HG03060 (cell line): ENCODE results near the gene SIN3A.
"Not testable (repeated sequence)": the region's sequence is repeated elsewhere in the genome, so short reads cannot be mapped to it uniquely, and the experiment has no call there.

Experiments
- ATAC-seq: cut with Tn5 transposase; IDR thresholded peaks from one replicate; pipeline ENCODE4 v1.9.1; 2021; ENCODE audit warnings: low read depth, moderate number of reproducible peaks; ENCODE audit not compliant: unreplicated experiment

Gene SIN3A

DNA sequence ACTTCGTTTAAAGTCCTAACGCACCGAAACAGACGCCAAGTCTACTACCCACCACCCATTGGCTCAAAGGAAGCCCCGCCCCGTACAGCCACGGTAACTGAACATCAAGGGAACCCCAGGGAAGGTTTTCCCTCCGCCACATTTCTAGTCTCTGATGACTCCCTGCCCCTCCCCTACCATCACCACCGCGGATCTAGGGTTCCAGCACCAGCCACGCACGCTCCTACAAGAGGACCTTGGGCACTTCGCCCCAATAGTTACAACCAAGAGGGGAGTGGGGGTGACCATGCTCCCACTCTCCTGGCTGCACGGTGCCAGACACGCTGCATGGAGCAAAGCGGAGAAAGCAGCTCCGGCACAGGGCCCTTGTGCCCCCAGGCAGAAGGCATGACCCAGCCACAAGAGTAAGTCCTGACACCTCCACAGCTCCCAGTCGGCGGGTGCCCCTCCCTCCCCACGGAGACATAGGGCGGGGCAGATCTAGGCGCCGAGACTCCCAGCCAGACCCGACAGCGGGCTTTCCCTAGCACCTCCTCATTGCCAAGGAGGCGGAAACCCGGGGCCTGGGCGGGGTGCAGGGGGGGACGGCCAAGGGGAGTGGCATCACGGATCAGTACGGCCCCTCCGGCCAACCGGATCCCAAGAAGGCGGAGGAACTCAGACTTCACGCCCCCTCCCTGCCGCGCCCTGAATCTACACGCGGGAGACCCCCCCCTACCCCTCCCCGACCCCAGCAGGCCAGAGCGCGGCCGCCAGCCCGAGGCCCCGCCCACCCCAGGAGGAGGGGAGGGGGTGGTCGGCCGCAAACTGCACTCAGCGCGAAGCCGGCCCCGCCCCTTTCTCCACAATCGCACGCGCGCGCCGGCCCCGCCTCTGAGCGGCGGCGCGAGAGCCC, 936 bp downstream of the SIN3A start:
- peak; percentile 15 for ATAC-seq

DNA sequence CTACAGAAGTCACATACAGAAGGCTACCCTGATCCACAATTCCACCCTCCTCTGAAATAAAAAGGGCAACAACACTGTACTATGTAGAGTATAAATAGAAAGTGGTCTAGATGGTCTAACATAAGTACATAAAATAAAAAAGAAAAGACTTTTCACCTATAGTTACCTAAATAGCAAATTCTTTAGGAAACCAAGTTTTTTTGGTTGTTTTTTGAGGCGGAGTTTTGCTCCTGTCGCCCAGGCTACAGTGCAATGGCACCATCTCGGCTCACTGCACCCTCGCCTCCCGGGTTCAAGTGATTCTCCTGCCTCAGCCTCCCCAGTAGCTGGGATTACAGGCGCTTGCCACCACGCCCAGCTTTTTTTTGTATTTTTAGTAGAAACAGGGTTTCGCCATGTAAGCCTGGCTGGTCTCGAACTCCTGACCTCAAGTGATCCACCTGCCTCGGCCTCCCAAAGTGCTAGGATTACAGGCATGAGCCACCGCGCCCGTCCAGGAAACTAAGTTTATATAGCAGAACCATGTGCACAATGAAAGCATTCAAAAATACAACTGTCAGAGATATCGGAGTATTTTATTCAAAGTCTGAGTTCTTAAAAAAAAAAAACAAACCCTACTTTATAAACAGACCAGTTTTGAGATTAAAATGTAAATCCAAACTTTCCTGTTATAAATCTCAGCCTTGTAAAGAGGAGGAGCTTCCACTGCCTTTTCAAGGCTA, 1.7 kb downstream of the SIN3A start:
- ATAC-seq: no peak

DNA sequence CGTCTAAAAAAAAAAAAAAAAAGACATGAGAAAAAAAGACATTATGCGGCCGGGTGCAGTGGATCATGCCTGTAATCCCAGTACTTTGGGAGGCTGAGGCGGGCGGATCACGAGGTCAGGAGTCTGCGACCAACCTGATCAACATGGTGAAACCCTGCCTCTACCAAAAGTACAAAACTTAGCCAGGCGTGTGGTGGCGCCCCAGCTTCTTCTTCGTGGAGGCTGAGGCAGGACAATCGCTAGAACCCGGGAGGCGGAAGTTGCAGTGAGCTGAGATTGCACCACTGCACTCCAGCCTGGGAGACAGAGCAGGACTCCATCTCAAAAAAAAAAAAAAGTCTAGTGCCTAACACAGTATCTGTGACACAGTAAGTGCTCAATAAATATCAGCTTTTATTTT, 3.3 kb downstream of the SIN3A start:
- ATAC-seq: not testable (repeated sequence)

DNA sequence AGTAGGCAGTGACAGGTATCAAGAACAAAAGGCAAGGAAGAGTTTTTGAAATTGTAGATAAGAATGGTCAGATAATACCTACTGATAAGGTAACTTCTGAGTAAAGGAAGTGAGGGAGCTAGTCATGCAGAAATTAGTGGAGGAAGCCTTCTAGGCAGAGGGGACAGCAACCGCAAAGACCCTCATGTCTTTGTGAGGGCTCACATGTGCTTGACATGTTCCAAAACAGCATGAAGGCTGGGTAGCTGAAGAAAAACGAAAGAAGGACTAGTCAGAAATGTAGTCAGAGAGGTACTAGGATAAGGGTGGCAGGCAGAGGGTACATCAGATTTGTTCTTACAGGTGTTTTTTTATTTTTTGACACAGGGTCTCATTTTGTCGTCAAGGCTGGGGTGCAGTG, 5.3 kb downstream of the SIN3A start:
- ATAC-seq: no peak

DNA sequence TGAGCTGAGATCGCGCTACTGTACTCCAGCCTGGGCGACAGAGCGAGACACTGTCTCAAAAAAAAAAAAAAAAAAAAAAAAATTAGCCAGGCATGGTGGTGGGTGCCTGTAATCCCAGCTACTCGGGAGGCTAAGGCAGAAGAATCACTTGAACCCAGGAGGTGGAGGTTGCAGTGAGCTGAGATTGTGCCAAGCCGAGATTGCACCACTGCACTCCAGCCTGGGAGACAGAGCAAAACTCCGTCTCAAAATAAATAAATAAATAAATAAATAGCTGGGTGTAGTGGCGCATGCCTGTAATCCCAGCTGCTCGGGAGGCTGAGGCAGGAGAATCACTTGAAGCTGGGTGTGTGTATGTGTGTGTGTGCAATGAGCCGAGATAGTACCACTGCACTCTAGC, 6.2 kb downstream of the SIN3A start:
- ATAC-seq: not testable (repeated sequence)

DNA sequence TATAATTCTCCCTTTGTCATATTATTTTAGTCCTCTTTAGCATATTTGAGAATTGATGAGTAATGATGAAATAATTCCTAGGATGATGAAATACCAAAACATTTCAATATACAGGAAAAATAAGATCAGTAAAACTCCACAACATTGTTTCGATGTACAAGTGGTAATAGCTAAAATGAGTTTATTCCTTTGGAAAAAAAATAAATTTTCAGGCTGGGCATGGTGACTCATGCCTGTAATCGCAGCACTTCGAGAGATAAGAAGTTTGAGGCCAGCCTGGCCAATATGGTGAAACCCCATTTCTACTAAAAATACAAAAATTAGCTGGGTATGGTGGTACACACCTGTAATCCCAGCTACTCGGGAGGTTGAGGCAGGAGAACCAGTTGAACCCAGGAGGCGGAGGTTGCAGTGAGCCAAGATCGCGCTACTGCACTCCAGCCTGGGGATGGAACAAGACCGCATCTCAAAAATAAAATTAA, 7.5 kb downstream of the SIN3A start:
- not testable (repeated sequence) for ATAC-seq

DNA sequence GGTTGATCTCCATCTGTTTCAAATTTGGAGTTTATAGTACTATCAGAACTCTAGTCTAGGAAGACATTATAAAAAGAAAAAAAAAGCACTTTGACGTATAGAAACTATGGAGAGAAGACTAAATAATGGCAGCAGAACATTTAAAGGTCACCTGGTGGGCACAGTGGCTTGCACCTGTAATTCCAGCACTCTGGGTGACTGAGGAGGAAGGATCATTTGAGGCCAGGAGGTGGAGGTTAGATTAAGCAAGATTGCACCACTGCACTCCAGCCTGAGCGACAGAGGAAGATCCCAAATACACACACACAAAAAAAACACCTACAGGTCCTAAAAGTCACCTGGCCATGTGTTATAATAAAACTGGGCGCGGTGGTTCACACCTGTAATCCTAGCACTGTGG, 13.8 kb downstream of the SIN3A start:
- ATAC-seq: no peak

DNA sequence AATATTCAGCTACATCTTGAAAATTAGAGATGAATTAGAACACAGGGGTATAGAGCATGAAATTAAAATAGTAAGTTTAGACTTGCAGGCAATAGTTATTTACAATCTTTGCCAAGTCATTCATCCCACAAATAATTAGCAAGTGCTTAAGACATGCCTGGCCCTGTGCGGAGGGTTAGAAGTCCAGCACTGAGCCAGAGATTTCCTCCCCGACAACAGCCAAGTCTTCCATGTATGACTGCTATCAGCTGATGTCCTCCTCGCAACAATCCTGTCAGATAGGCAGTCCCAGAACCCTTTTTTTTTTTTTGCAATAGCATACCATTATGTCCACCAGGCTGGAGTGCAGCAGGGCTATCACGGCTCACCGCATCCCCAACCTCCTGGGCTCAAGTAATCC, 14.6 kb downstream of the SIN3A start:
- no peak for ATAC-seq

DNA sequence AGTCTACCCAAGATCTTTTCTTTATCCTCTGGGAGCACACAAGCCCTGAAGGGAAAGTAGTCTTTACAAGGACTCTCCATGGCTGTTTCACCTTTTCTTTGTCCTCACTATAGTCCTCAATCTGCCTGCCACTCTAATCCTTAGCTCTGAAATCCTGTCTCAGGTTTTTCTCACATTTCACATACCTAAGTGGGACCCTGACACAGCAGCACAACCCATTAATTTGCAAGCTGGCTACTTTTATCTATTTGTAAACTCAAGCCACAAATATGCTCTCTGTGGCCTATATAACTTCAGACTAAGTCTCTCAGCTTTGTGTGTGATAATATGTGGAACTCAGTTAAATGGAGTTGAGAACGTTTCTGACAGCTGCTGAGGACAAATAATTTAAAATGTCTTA, 19.8 kb downstream of the SIN3A start:
- no peak for ATAC-seq

DNA sequence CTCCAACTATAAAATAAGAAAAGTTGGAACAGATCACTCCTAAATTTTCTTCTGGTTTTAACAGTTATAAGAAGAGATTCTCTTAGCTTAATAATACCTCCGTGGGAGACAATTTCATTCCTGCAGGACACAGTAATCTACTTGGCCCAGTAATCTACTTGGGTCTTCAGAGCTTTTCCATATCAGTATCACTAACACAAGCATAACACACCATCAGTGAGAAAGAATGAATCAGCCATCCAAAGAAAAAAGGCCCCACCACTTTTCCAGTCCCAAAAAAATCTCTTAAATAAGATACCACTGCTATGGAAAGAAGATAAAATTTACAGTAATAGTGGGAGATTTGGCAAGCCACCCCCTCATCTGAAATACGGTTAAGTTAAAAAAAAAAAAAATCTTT, 20.2 kb downstream of the SIN3A start:
- ATAC-seq: no peak

DNA sequence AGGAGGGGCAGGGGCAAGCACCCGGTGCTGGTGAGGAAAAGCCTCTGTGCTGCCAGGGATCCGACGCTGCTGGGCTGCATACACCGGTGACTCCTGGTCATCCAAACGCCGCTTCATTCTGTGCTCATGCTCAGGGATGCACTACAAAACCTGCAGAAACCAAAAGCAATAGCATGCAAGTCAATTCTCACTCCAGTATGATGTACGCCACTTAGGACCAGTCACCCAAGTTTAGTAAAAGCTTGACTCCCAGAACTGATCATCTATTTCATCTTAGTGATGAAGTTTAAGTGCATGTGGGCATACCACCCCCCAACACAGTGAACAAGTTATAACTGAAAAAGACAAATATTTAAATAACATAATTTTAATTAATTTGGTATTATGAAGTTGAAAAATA, 21.2 kb downstream of the SIN3A start:
- no peak for ATAC-seq

DNA sequence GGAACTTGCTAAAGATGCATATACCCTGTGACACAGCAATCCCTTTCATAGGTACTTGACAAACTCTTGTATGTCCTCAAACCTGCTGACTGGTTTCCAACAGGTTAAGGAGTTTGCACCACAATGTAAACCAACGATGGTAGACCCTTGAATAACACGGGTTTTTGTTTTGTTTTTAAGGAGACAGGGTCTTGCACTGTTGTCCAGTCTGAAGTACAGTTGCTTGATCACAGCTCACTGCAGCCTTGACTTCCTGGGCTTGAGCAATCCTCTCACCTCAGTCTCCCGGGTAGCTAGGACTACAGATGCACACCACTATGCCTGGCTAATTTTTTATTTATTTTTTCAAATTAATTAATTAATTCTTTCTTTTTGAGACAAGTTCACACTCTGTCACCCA, 23.3 kb downstream of the SIN3A start:
- ATAC-seq: no peak

DNA sequence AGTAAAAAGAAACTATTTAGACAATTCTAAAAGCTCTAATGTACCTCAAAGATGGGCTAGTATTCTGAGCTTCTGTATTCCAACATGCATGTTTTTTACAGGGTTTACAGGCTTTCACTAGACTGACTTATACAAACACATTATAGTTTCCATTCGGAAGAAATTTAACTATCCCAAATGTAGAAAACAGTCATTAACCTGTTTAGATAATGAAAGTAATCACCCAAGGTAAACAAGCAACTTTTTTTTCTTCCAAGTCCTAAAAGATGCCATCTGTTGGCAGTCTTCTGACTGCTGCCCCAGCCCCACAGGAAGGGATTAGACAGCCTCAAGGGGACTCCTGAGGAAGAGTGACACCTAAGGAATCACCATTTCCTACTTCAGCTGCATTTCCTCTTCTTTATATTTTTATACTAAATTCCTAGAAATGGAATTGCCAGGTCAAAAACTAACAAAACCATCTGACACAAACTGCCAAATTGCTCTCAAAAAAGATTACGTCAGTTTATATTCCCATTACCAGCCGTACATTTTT, 25.5 kb downstream of the SIN3A start:
- ATAC-seq: no peak

DNA sequence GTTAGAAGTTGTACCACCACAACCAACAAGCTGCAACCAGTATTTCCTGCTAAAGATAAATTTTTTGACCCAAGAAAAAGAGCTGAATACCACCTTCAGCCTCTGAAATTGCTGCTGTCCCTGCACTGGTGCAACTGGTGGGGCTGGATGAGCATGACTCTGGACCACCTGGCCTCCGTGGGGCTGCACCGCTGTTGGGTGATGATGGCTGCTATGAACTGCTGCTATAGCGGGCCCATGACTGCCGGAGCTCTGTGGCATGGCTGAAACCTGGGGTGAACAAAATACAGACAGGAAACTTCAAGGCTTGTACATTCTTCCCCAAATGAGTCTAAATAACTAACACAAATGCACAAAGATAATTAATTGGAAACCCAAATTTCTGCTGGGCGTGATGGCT, 28.9 kb downstream of the SIN3A start:
- no peak for ATAC-seq

DNA sequence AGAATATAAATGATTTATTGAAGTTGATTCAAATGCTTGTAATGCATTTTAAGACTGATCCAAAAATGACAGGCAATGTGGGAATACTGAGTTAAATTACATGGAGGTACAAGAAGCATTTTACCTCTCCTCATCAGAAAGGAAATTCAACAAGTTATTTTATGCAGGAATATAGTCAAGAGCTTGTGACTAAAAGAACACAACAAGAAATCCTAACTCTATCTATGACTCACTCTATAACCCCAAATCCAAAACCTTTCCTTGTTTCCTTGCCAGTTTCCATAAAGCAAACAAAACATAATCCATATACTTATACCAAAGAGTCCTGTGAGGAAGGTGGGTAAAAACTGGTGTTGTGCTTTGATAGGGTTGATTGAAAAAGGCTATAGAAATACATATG, 30.8 kb downstream of the SIN3A start:
- ATAC-seq: no peak

DNA sequence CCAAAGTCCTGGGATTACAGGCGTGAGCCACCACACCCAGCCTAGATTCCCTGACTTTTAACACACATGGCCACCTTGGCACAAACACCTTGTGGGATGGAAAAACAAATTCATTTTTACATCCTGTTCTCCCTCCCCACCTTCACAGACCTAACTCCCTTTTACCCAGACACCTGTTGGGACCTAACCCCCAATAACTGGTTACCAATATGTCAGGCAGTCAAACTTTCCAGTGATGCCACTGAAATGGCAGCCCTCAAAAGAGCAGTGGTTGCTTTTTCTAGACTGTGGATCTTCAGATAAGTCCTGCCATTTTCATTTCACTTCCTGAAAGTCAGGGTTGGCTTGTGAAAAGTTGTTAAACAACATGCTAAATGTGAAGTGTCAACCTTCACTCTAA, 34.9 kb downstream of the SIN3A start:
- no peak for ATAC-seq

DNA sequence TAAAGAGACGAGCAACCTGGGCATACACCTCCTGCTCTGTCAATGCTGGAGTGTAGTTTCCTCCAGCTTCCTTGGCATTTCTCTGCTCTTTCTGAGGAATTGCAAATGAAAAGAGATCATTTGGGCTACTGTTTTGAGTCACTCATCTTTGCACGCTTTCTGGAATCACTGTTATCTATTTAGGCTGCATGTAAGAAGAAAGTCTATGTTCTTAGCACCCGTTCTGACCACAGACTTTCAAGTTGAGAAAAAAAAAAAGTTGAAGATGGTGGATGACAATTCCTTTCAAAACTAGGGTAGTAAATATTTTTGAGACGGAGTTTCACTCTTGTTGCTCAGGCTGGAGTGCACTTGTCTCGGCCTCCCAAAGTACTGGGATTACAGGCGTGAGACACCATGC, 41.3 kb downstream of the SIN3A start:
- no peak for ATAC-seq

DNA sequence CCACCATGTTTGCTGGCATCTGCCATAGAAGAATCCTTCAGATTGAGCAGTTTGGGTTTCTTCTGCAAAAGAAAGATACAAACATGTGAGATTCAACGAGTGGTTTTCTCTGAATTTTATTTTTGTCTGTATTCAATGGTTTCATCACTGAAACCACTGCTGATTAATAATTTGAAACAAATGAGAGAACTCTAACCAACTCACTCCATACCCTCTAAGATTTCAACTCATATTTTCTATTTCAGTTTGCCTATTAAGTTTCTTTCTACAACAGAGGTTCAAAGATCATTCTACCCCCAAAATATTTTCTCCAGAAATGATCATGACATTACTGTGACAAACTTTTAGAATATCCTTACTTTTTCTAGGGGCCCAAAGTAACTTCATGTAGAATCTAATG, 44.4 kb downstream of the SIN3A start:
- no peak for ATAC-seq

DNA sequence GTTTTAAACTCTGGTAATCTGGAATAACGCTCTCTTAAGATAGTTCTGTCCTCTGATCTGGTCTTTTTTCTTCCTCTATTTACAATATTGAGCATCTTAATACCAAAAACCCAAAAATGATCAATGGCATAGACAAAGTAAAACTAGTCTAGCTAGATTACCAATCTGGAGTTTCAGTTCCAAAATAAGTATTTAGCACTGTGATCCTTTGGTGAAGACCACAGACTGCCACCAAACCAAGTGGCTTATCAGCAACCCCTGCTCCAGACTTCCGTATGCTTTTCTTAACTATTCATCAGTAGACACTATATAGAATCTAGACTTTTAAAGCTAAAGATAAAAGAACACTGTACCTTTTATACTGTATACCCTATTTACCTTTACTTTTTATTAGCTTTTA, 47.6 kb downstream of the SIN3A start:
- no peak for ATAC-seq

DNA sequence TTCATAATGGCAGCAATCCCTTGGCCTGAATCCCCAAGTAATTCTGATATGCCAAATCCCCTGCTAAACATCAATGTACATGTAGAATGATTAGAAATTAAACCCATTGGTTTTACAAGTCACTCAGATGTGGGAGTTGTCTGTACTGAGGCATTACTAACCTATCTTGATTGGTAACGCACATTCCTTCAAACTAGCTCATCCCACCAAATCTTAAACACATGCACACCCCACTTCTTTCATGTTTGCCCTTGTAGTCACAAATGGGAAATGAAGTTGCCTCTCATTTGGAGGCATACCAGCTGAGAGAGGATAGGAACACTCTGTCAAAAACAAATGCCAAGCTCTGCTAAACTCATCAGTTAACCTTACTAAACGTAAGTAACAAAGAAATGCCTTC, 54.0 kb downstream of the SIN3A start:
- no peak for ATAC-seq

DNA sequence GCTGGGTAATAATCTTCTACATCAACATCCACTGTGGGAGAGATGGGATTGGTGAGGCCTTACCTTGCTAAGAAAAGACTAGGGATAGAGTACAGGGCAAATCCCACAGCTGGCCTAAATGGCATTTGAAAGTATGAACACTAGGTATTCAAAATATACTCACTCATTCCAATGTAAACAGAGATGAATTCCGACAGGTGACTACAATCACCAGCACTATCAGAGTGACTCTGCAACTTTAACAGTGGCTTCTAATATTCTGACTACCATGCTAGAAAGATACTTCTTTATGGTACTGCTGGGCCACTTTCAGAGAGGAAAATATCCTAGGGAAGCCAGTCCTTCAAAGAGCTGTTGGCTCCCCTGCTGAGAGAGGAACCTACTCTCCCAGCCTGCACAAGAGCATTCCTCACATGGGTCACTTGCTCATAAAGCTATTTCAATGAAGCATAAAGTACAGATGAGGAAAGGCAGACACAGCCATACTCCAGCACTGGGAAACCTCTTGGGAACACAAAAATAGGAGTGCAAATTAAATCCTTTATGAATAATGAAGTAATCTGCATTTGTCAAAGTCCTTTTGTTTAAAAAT, 61.6 kb downstream of the SIN3A start:
- ATAC-seq: no peak
